Activated CD4-positive, alpha-beta T cell treated with anti-CD3 and anti-CD28 coated beads for 24 hours (primary cell): ENCODE measurements around the gene ZNF568.

ENCODE experiments used
- DNase-seq, 2 donors: peaks; one replicate each; pipeline ENCODE4 v3.0.0-alpha.2; 2020; ENCODE audit warnings: low read depth in 2 of 2

Gene ZNF568

GRCh38 chr19:36915992-36916830 is at the start of gene ZNF568, which contains the start of gene ZNF829:
ZNF568 (plus strand) TSS chr19:36916332; CDS start chr19:36922771, 6,439 bp downstream.
ZNF829 (minus strand) TSS chr19:36916291; CDS start chr19:36915167, 1,124 bp downstream.
- peak; percentile 82 to 83 for DNase-seq

DNA sequence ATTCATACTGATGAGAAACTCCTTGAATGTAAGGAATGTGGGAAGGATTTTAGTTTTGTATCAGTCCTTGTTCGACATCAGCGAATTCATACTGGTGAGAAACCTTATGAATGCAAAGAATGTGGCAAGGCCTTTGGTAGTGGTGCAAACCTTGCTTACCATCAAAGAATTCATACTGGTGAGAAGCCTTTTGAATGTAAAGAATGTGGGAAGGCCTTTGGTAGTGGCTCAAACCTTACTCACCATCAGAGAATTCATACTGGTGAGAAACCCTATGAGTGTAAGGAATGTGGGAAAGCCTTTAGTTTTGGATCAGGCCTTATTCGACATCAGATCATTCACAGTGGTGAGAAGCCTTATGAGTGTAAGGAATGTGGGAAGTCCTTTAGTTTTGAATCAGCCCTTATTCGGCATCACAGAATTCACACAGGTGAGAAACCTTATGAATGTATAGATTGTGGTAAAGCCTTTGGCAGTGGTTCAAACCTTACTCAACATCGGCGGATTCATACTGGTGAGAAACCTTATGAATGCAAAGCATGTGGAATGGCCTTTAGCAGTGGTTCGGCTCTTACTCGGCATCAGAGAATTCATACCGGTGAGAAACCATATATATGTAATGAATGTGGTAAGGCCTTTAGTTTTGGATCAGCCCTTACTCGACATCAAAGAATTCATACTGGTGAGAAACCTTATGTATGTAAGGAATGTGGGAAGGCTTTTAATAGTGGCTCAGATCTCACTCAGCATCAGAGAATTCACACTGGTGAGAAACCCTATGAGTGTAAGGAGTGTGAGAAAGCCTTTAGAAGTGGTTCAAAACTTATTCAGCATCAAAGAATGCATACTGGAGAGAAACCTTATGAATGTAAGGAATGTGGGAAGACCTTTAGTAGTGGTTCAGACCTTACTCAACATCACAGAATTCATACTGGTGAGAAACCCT is 38.9 kb upstream of the ZNF568 start:
- DNase-seq, result no peak

- DNase-seq, result no peak
These were observed 24.3 kb upstream of the ZNF568 start for GRCh38 chr19:36891768-36892357.

- no peak for DNase-seq
These were observed 21.2 kb upstream of the ZNF568 start for GRCh38 chr19:36894849-36895383.

DNA sequence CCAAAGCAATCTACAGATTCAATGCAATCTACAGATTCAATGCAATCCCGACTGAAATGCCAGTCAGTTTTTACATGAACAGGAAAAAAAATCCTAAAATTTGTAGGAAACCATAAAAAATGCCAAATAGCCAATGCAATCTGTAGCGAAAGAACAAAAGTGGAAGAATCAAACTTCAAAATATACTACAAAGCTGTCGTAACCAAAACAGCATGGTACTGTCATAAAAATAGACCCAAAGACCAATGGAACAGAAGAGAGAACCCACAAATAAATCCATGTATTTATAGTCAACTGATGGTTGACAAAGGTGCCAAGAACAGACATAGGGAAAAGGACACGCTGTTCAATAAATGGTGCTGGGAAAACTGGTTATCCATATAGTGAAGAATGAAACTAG is 17.7 kb upstream of the ZNF568 start:
- DNase-seq, result no peak

DNA sequence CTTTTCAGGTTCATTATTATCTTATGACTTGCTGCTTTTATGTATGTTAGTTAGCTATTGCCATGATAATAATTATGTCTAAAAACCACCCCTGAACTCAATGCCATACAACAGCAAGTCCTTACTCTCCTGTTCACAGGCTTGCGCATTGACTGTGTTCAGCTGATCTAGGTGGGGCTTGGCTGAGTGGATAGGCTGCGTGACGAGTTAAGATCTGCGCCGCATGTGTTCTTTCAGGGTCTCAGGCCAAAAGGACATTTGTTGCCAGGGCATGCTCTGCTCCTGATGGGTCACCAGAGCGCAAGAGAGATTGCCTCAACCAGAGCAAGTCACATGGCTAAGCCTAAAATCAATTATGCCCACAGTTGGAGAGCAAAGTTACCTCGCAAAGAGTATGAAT is 859 bp downstream of the ZNF568 start:
- DNase-seq, result no peak

DNA sequence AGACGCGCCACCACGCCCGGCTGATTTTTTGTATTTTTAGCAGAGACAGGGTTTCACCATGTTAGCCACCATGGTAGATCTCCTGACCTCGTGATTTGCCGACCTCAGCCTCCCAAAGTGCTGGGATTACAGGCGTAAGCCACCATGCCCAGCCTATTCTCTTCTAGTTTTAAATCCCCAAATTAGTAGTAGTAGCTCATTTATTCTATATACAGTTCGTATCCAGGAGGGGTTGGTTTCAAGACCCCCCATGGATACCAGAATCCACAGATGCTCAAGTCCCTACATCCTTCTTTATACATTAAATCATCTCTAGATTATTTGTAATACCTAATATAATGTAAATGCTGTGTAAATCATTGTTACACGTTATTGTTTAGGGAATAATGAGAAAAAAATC is 2.0 kb downstream of the ZNF568 start:
- DNase-seq, result no peak

DNA sequence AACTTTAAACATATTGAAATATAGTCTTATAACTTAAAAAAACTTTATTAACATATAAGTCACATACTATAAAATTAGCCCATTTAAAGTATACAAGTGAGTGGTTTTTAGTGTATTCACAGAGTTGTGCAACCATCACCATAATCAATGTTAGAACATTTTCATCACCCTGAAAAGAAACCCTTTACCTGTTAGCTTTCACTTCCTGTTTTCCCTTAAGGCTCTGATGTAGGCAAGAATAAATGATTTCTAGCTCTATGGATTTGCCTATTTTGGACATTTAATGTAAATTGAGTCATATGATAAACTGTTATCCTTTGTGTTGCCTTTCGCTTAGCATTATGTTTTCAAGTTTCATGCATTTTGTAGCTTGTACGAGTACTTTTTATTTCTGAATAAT is 15.6 kb downstream of the ZNF568 start:
- DNase-seq, result no peak

DNA sequence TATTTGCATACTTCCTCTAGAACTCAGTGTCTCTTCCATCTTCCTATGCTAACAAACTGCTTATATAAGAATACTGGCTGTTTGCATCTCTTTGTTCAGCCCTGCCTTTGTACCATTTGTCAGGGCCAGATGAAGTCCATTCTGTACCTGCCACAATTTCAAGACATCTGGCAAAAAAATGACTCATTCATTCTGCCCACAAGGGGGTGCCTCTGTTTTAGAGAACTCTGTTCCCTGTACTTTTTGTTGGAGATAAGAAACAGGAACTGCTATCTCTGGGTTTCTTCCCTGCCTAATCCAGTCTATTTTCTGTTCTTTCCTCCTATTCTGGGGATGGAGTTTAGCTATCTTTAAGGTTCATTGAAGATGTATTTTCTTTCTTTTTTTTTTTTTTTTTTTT is 23.0 kb downstream of the ZNF568 start:
- DNase-seq, result no peak

GRCh38 chr19:36950335-36951119 is 34.4 kb downstream of the ZNF568 start:
- no peak for DNase-seq

GRCh38 chr19:36962346-36962745 is 46.2 kb downstream of the ZNF568 start:
- no peak for DNase-seq

- DNase-seq, result no peak
These were observed 47.1 kb downstream of the ZNF568 start for GRCh38 chr19:36963280-36963679.

DNA sequence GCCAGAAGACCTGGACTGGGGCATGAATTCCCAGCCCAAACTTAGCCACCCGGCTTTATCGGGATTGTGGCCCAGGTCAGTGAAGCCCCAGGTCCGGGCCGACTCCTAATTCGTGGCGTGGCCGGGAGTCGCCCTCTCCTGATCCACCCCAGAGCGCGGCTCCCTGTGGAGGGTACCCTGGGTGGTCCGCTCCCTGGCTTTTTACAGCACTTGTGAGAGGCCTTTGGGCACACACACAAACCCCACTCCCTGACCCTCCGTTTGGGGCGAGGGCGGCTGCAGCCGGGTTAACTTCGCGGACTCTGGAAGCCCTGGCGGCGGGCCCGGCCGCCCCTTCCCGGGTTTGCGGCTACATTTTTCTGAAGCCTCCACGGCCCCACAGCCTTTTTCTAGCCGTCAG is 56.4 kb downstream of the ZNF568 start:
- no peak for DNase-seq

- DNase-seq, result peak; percentile 57 to 61
These were observed 57.1 kb downstream of the ZNF568 start for GRCh38 chr19:36973021-36973843.

GRCh38 chr19:36973844-36974195 is 57.7 kb downstream of the ZNF568 start:
- no peak for DNase-seq

DNA sequence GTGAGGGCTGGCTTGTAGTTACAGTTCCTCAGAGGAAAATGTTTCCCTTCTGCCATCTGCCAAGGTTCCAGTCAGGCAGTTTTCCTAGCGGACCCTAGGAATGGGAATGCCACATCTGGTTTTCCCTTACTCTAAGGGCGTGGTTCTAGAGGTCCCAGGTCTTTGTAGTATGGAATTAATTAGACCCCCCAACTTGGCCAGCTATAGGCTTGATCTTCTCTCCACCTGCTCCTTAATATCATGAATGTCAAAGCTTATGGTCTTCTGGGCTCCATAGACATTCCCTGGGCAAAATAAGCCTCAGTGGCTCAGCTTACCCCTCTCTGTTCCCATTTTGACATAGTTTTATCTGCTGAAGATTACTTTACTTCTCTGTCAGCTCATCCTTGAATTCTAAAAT is 70.0 kb downstream of the ZNF568 start:
- no peak for DNase-seq

DNA sequence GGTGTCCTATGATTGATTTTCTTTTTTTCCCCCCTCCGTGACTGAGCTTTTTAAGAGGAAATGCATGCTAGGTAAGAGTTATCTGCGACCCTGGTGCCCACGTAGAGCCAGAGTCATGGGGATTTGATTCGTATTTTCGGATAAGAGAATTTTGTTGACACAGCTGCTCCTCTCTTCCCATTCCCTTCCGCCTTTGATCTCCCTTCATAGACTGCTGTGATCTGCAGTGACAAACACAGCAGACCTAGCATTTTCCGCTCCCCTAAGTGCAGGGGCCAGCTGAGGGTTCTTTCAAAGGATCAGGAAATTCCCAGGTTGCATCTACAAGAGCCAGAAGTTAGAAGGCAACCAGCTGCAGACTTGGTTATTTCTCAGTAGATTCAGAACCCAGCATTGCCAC is 70.5 kb downstream of the ZNF568 start:
- no peak for DNase-seq

DNA sequence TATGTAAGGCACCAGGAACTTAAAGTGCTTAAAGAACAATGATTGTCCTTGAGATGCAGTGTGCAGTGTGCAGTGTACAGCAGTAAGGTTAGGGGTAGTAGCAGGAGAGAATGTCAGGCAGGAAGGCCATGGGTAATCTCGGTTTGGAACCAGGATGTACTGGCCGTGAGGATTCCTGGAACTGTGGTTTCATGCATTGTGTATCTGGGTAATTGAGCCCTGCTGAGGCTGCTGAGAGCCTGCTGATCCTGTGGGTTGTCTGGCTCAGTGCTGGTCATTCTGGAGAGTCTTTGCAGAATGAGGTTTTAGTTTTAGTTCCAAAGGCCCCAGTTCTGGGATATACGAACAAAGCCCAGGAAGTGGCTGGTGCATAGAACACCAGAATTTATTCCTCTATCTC is 71.0 kb downstream of the ZNF568 start:
- no peak for DNase-seq

GRCh38 chr19:36997152-36997842 is 81.2 kb downstream of the ZNF568 start:
- DNase-seq, result no peak

DNA sequence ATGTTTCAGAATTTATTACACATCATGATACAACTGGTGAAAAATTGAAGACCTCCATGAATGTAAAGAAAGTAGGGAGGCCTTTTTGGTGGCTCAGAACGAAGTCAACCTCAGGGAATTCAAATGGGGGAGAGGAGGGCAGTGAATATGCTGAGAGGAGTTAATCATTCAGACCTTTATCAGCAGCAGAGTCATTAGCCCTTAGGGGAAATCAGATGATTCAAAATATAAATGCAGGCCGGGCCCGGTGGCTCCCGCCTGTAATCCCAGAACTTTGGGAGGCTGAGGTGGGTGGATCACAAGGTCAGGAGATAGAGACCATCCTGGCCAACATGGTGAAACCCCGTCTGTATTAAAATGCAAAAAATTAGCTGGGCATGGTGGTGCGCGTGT is 81.7 kb downstream of the ZNF568 start:
- no peak for DNase-seq
